B cell (primary cell): ENCODE data around the gene ZNF496. TPM values are rescaled to one million over a fixed set of nuclear protein-coding genes. Genes with fewer than 3 reads are reported as not detected.

Experiments
- ATAC-seq: fragments of 200-7000 bp; cut with Tn5 transposase; one replicate; pipeline ENCODE4 v1.10.0; 2021; ENCODE audit warnings: low read depth, mild to moderate bottlenecking, moderate number of reproducible peaks, moderate library complexity
- CTCF ChIA-PET: fragments of 350-600 bp; sonication (Branson Sonifier 250); formaldehyde crosslinking; loops from one replicate; lab custom pipeline; 2021; ENCODE audit warnings: antibody characterized with exemption, inconsistent platforms; lab: Charles Lee
- POLR2A ChIA-PET: fragments of 350-600 bp; sonication (Branson Sonifier 250); formaldehyde crosslinking; loops from one replicate; lab custom pipeline; 2021; ENCODE audit warnings: antibody characterized with exemption; lab: Charles Lee
- DNase-seq: peaks from one replicate; pipeline ENCODE4 v3.0.0; 2013
- H2AFZ ChIP-seq: 2 replicates; pipeline ENCODE4 v1.6.1; 2012; ENCODE audit warnings: mild to moderate bottlenecking, low read depth, low read length; ENCODE audit not compliant: insufficient read depth, poor library complexity, severe bottlenecking
- H3K27ac ChIP-seq, 2 donors: 1 replicate in 1 of 2; 2 replicates in 1 of 2; pipeline ENCODE4 v1.5.1; 2012 to 2013; ENCODE audit warnings: low read length in 2 of 2, mild to moderate bottlenecking in 2 of 2, moderate library complexity in 1 of 2
- H3K27me3 ChIP-seq, 4 experiments: fragments of 200-600 bp in 1 of 4; sonication (generic) in 1 of 4; replicated peaks in 1 of 4; 1 replicate in 2 of 4; 2 replicates in 2 of 4; pipeline versions ENCODE4 v1.6.1 to v1.7.0; 2013 to 2016; ENCODE audit warnings: low read length in 3 of 4, mild to moderate bottlenecking in 2 of 4, mixed read lengths in 1 of 4, moderate library complexity in 1 of 4; ENCODE audit not compliant: insufficient read depth in 4 of 4, control insufficient read depth in 3 of 4; ENCODE audit errors: control extremely low read depth in 1 of 4
- H3K36me3 ChIP-seq, 2 experiments: replicated peaks in 1 of 2; 1 replicate in 1 of 2; 2 replicates in 1 of 2; pipeline versions ENCODE4 v1.6.1 to v1.7.1; 2013; ENCODE audit warnings: low read length in 1 of 2; ENCODE audit not compliant: insufficient read depth in 2 of 2, control insufficient read depth in 1 of 2; ENCODE audit errors: control extremely low read depth in 1 of 2, extremely low read depth in 1 of 2
- H3K4me1 ChIP-seq, 2 donors: fragments of 200-600 bp in 1 of 2; sonication (generic) in 1 of 2; 1 replicate in 1 of 2; 2 replicates in 1 of 2; pipeline versions ENCODE4 v1.5.1 to v1.6.1; 2013 to 2017; ENCODE audit warnings: low read length in 2 of 2; ENCODE audit not compliant: control insufficient read depth in 2 of 2, insufficient read depth in 2 of 2
- H3K4me2 ChIP-seq: replicated peaks from 2 replicates; pipeline ENCODE3; 2012; ENCODE audit warnings: mild to moderate bottlenecking, low read depth, low read length; ENCODE audit not compliant: poor library complexity, severe bottlenecking
- H3K4me3 ChIP-seq, 5 experiments: fragments of 200-600 bp in 1 of 5; sonication (generic) in 1 of 5; 1 replicate in 3 of 5; 2 replicates in 2 of 5; pipeline versions ENCODE4 v1.5.1 to v1.7.0; 2011 to 2016; ENCODE audit warnings: low read length in 4 of 5, mild to moderate bottlenecking in 4 of 5, low read depth in 2 of 5, control low read depth in 1 of 5, moderate library complexity in 1 of 5; ENCODE audit not compliant: insufficient read depth in 1 of 5; ENCODE audit errors: control extremely low read depth in 1 of 5, extremely low read depth in 1 of 5
- H3K79me2 ChIP-seq: fragments of 200-600 bp; sonication (generic); one replicate; pipeline ENCODE4 v1.6.0; 2016; ENCODE audit warnings: low read length; ENCODE audit not compliant: control insufficient read depth, insufficient read depth
- H3K9ac ChIP-seq: fragments of 200-600 bp; sonication (generic); 2 replicates; pipeline ENCODE4 v1.6.1; 2017; ENCODE audit warnings: mild to moderate bottlenecking, low read length, moderate library complexity
- H3K9me3 ChIP-seq, 3 donors: one replicate each; pipeline versions ENCODE4 v1.6.1 to v1.7.1; 2013; ENCODE audit warnings: low read length in 2 of 3; ENCODE audit not compliant: control insufficient read depth in 2 of 3, insufficient read depth in 1 of 3; ENCODE audit errors: control extremely low read depth in 1 of 3
- H4K20me1 ChIP-seq: 2 replicates; pipeline ENCODE4 v1.6.0; 2012; ENCODE audit warnings: mild to moderate bottlenecking, low read length; ENCODE audit not compliant: insufficient read depth, control insufficient read depth, poor library complexity, severe bottlenecking
- H3K27ac Mint-ChIP-seq: one replicate; pipeline ENCODE4 v1.8.0; 2021; ENCODE audit warnings: mixed read lengths
- H3K27me3 Mint-ChIP-seq: one replicate; pipeline ENCODE4 v1.8.0; 2021; ENCODE audit warnings: mixed read lengths
- H3K4me1 Mint-ChIP-seq: one replicate; pipeline ENCODE4 v1.8.0; 2021; ENCODE audit warnings: mixed read lengths
- H3K4me3 Mint-ChIP-seq: one replicate; pipeline ENCODE4 v1.8.0; 2021; ENCODE audit warnings: mixed read lengths
- H3K9me3 Mint-ChIP-seq: one replicate; pipeline ENCODE4 v1.8.0; 2022; ENCODE audit warnings: mixed read lengths; ENCODE audit not compliant: insufficient read depth
- EZH2 ChIP-seq: IDR thresholded peaks from 2 replicates; pipeline ENCODE4 v1.6.1; 2012; ENCODE audit warnings: borderline replicate concordance, low read depth, mild to moderate bottlenecking, moderate library complexity, low read length; ENCODE audit not compliant: insufficient read depth, poor library complexity, severe bottlenecking
- WGBS: methylation state at CpG from one replicate; pipeline ENCODE4 v1.1.5; 2013; ENCODE audit warnings: missing lambda C conversion rate; ENCODE audit not compliant: insufficient coverage; 5-methylcytosine and 5-hydroxymethylcytosine counted together
- intact Hi-C: fragments of 100-400 bp; cut with micrococcal nuclease; formaldehyde crosslinking; loops from one replicate; pipeline ENCODE4 v1.10.0; 2022
- polyA plus RNA-seq: library from polyadenylated mRNA; depleted of rRNA; stranded (reverse); fragments of >200 nt; gene quantifications from 2 replicates; pipeline ENCODE4 v1.2.3, GENCODE V29; 2012
- total RNA-seq, 2 donors: library from RNA; stranded (reverse); fragments of 120-200 nt in 1 of 2; gene quantifications; 1 replicate in 1 of 2; 2 replicates in 1 of 2; pipeline versions ENCODE4 v1.2.3 to v1.2.4, GENCODE V29; 2013 to 2022
- TF ChIP-seq, protein P1 (sequence below): fragments of 200-600 bp; IDR thresholded peaks from one replicate; pipeline ENCODE4 v1.8.0; 2022; ENCODE audit warnings: antibody characterized with exemption, mild to moderate bottlenecking

ZNF496 gene
- total and polyA plus RNA-seq, 2 donors (not counting 1 experiment from before 2014, with no cell fraction given) = 9.9 to 22.6 TPM

- Histone ChIP-seq H3K27me3 (no peaks in the 10 kb centered on the region), H4K20me1 (no peaks in the 10 kb centered on the region), H2AFZ (no peak overlapping the region), H3K79me2 (no peaks in the 10 kb centered on the region), H3K9ac (no peak overlapping the region), H3K4me2 (no peak overlapping the region), H3K9me3 (peaks cover 0 to 20% (median 0%) of the 10 kb centered on the region in 3 donors), H3K4me3 (no peak overlapping the region), H3K36me3 (no peaks in the 10 kb centered on the region), H3K27ac (no peak overlapping the region), H3K4me1 (no peaks in the 10 kb centered on the region)
- TF ChIP-seq, protein P1, sequence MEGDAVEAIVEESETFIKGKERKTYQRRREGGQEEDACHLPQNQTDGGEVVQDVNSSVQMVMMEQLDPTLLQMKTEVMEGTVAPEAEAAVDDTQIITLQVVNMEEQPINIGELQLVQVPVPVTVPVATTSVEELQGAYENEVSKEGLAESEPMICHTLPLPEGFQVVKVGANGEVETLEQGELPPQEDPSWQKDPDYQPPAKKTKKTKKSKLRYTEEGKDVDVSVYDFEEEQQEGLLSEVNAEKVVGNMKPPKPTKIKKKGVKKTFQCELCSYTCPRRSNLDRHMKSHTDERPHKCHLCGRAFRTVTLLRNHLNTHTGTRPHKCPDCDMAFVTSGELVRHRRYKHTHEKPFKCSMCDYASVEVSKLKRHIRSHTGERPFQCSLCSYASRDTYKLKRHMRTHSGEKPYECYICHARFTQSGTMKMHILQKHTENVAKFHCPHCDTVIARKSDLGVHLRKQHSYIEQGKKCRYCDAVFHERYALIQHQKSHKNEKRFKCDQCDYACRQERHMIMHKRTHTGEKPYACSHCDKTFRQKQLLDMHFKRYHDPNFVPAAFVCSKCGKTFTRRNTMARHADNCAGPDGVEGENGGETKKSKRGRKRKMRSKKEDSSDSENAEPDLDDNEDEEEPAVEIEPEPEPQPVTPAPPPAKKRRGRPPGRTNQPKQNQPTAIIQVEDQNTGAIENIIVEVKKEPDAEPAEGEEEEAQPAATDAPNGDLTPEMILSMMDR = no peak
- TF ChIP-seq EZH2 = no peak
- Mint-ChIP-seq H3K4me1 (no peaks in the 10 kb centered on the region), H3K4me3 (no peak overlapping the region), H3K9me3 (peaks cover 2% of the 10 kb centered on the region), H3K27me3 (no peaks in the 10 kb centered on the region), H3K27ac (no peak overlapping the region)
- POLR2A ChIA-PET = no interaction called here
- ATAC-seq = no peak
- no peak for DNase-seq
- 98% methylated on average over 6 of the region's 6 CpGs for WGBS
- intact Hi-C loops = no loop called here
- CTCF ChIA-PET = no interaction called here
Measured at GRCh38 chr1:247288341-247288740, 43.3 kb downstream of the ZNF496 start.

DNA sequence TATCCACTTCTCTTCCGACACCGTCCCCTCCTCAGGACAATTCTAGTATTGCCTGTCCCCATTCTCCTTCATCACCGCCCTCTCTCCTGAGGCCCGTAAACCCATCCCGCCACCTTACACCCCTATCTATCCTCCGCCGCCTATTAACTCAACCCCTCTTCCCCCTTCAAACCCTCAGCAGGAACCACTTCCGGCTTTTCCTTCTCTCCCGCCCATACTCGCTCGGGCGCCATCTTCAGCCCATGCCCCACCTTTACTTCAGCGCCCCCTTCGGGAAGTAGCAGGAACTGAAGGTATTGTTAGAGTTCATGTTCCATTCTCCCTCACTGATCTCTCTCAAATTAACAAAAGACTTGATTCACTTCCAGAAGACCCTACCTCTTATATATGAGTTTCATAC, 44.2 kb downstream of the ZNF496 start:
- ATAC-seq = no peak
- no peak overlapping the region for H3K4me3 Mint-ChIP-seq
- Histone ChIP-seq H3K27me3 (no peaks in the 10 kb centered on the region), H4K20me1 (no peaks in the 10 kb centered on the region), H3K4me2 (no peak overlapping the region), H3K36me3 (no peaks in the 10 kb centered on the region), H3K9me3 (peaks cover 0 to 20% (median 0%) of the 10 kb centered on the region in 3 donors), H3K79me2 (no peaks in the 10 kb centered on the region), H3K4me1 (no peaks in the 10 kb centered on the region), H2AFZ (no peak overlapping the region), H3K4me3 (no peak overlapping the region), H3K9ac (no peak overlapping the region), H3K27ac (no peak overlapping the region)
- H3K4me1 Mint-ChIP-seq = no peaks in the 10 kb centered on the region
- intact Hi-C loops = no loop called here
- DNase-seq = no peak
- TF ChIP-seq EZH2 = no peak
- TF ChIP-seq, protein P1 = no peak
- no peak overlapping the region for H3K27ac Mint-ChIP-seq
- CTCF ChIA-PET = no interaction called here
- H3K9me3 Mint-ChIP-seq = peaks cover 2% of the 10 kb centered on the region
- no peaks in the 10 kb centered on the region for H3K27me3 Mint-ChIP-seq
- 94% methylated on average over 9 of the region's 14 CpGs for WGBS
- POLR2A ChIA-PET = no interaction called here
